Measurements from ENCODE around the gene GRIP2. TPM values are rescaled to one million over a fixed set of nuclear protein-coding genes. Genes with fewer than 3 reads are reported as not detected.

The GRIP2 gene
- total and polyA plus RNA-seq, 2 of the 4 experiments (the other 2 are of a cell fraction), result 0.05 TPM; not detected in 1

- TF ChIP-seq ELK1 (IDR thresholded peaks at IDR 0.05; ENCODE audit: borderline replicate concordance, low read depth, low read length), result no peak
- TF ChIP-seq RAD21 (IDR thresholded peaks at IDR 0.05; ENCODE audit: low read length), result no peak
- no peak for TF ChIP-seq MXI1 (IDR thresholded peaks at IDR 0.05; ENCODE audit: borderline replicate concordance, low read depth, low read length)
- ATAC-seq (ENCODE audit: low read depth) (no peak), DNase-seq (no peak)
- H3K27me3 ChIP-seq (ENCODE audit: control insufficient read depth, insufficient read depth, low read length), result peaks cover 30% of the 10 kb centered on the region; the same call in 1 of the 2 replicates
- H3K4me3 ChIP-seq (ENCODE audit: insufficient read depth, low read depth, low read length), result no peak overlapping the region
- in situ Hi-C loops (cut with MboI; ENCODE audit: low sequenced_read_pairs), result loop anchor here (10.0 kb wide), 1 partner anchor 336 kb away; no protein-coding TSS in a partner anchor
- H3K4me2 ChIP-seq (ENCODE audit: low read depth, low read length), result no peak overlapping the region
- no peak overlapping the region for H3K23ac ChIP-seq (ENCODE audit: low read depth, low read length)
- no peak overlapping the region for H2BK120ac ChIP-seq (ENCODE audit: low read depth, low read length)
- no peak overlapping the region for H2AK5ac ChIP-seq (ENCODE audit: low read depth, low read length)
- H3K9me3 ChIP-seq (ENCODE audit: control insufficient read depth, insufficient read depth, low read length), result no peaks in the 10 kb centered on the region
- ChIA-PET CTCF (no interaction called here), POLR2A (ENCODE audit: unreplicated experiment) (interaction anchor here (0.6 kb wide), 1 partner anchor 86 kb away, joined by 3 read pairs; no protein-coding TSS in a partner anchor)
- H3K36me3 ChIP-seq (ENCODE audit: control insufficient read depth, insufficient read depth, low read length), result no peaks in the 10 kb centered on the region
- H4K8ac ChIP-seq (ENCODE audit: low read depth in 2 of 2, low read length in 2 of 2), result no peak overlapping the region
- no peak overlapping the region for H3K27ac ChIP-seq (ENCODE audit: insufficient read depth, low read length)
- H3K18ac ChIP-seq (ENCODE audit: low read depth, low read length), result no peak overlapping the region
- H4K20me1 ChIP-seq (ENCODE audit: insufficient read depth, low read length), result no peaks in the 10 kb centered on the region
- no CpG with 5 or more reads among the region's 6 CpGs for WGBS, 2 experiments (ENCODE audit: extremely low coverage in 2 of 2, insufficient read length in 1 of 2)
- H3K9me1 ChIP-seq (ENCODE audit: insufficient read depth, low read length), result no peaks in the 10 kb centered on the region
- no peak overlapping the region for H2BK5ac ChIP-seq (ENCODE audit: low read depth, low read length, poor library complexity, severe bottlenecking)
- H2AFZ ChIP-seq (replicated peaks; ENCODE audit: low read length, poor library complexity), result no peak overlapping the region
- no peak overlapping the region for H2AK9ac ChIP-seq (replicated peaks; ENCODE audit: low read depth, low read length, poor library complexity)
- no peaks in the 10 kb centered on the region for H3K79me1 ChIP-seq (ENCODE audit: low read depth in 1 of 2, low read length in 2 of 2)
- no peak overlapping the region for H2BK15ac ChIP-seq (ENCODE audit: low read depth, low read length)
- H3K56ac ChIP-seq (ENCODE audit: extremely low read depth, insufficient read depth, low read length), result no peak overlapping the region
- H3K4ac ChIP-seq (ENCODE audit: low read depth, low read length), result no peak overlapping the region
- no peak overlapping the region for H4K5ac ChIP-seq (ENCODE audit: low read depth, low read length)
- no peak overlapping the region for H4K91ac ChIP-seq (ENCODE audit: insufficient read depth, low read depth, low read length)
- H3K9ac ChIP-seq (ENCODE audit: low read depth, low read length), result no peak overlapping the region
- no TSS peak for BruUV-seq (replicated peaks)
- dilution Hi-C loops (cut with HindIII; ENCODE audit: low sequenced_read_pairs, unreplicated experiment), result no loop called here
- H3K14ac ChIP-seq (replicated peaks; ENCODE audit: low read depth, low read length), result no peak overlapping the region
- H3K4me1 ChIP-seq (ENCODE audit: control insufficient read depth, insufficient read depth, low read length), result no peaks in the 10 kb centered on the region
- intact Hi-C loops (cut with micrococcal nuclease), result no loop called here
- H2BK20ac ChIP-seq (ENCODE audit: low read depth, low read length), result no peak overlapping the region
Measured at GRCh38 chr3:14540821-14541385, 761 bp upstream of the GRIP2 start.

Data from IMR-90 (cell line).